NCI-H128 (cell line): ENCODE data around the gene SLC1A5.
"Not testable (repeated sequence)": the region's sequence is repeated elsewhere in the genome, so short reads cannot be mapped to it uniquely, and the experiment has no call there.

Experiments used
- DNase-seq: peaks from one replicate; lab custom pipeline; 2025; ENCODE audit not compliant: unreplicated experiment; lab: John Stamatoyannopoulos, UW

Gene SLC1A5

DNA sequence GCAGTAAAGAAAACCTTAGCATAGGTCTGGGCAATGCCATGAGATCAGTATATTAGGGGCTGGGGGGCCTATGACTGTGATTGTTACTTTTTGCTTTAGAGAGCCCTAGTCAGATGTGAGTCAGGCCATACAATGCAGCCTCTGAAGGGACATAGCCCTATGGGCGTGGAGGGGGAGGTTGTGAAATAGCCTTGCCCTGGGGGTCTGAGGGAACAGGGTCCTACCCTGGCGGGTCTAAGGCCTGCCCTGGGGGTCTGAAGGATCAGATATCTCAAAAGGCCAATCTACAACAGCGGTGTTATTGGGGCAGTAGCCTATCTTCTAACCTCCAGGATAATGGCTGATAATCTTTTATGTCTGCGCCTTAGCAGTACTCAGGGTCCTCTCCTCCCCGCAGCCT, 13.8 kb upstream of the SLC1A5 start:
- DNase-seq: no peak

- no peak for DNase-seq
Measured at GRCh38 chr19:46798713-46799112, 10.3 kb upstream of the SLC1A5 start.

DNA sequence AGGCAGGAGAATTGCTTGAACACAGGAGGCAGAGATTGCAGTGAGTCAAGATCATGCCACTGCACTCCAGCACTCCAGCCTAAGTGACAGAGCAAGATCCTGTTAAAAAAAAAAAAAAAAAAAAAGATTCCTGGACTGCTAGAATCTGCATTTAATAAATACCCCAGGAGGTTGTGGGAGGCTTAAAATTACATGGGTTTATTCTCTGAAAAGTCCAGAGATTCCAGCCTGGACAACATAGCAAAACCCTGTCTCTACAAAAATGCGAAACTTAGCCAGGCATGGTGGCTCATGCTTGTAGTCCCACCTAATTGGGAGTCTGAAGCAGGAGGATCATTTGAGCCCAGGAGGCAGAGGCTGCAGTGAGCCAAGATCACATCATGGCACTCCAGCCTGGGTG, 9.5 kb upstream of the SLC1A5 start:
- DNase-seq: no peak

GRCh38 chr19:46791944-46792343, 3.5 kb upstream of the SLC1A5 start:
- DNase-seq: no peak

- DNase-seq: no peak
Measured at GRCh38 chr19:46789371-46789770, 977 bp upstream of the SLC1A5 start.

- no peak for DNase-seq
Measured at GRCh38 chr19:46788968-46789338, 559 bp upstream of the SLC1A5 start.

DNA sequence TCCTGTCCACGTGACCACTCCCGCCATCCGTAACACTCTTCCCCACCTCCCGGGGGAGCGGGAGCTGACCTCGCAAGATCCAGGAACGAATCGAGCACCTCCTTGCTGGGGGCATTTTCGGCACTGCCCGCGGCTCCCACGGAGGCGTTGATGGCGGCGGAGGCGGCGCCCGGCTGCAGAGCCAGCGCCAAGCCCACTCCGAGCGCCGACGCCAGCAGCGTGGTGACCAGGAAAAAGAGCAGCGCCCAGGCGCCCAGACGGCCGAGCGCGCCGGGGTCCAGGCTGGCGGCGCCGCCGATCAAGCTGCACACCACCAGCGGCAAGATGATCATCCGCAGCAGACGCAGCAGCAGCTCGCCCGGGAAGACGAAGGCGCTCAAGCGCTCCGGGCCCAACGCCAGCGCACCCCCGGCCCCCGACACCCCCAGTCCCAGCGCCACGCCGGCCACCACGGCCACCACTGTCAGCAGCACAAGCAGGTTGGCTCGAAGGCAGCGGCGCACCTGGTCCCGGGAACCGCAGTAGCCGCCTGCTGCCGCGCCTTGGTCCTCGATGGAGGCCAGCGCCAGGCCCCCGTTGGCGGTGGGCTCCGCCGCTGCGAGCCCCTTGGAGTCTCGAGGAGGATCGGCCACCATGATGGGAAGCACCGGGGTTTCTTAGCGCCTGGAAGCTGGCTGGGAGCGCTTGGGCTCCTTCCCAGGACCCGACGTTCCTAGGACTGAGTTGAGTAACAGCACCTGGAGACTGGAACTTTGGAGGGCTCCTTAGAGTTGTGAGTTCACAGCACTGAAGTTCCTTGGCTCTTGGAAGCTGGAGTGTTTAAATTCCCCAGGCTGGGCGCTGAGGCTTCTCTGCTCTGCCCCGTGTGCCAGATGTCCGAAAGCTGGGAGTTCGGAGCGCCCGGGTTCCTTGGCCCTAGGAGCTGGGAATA, 798 bp downstream of the SLC1A5 start:
- peak; percentile 13 for DNase-seq

GRCh38 chr19:46787040-46787330, 1.4 kb downstream of the SLC1A5 start:
- DNase-seq: no peak

DNA sequence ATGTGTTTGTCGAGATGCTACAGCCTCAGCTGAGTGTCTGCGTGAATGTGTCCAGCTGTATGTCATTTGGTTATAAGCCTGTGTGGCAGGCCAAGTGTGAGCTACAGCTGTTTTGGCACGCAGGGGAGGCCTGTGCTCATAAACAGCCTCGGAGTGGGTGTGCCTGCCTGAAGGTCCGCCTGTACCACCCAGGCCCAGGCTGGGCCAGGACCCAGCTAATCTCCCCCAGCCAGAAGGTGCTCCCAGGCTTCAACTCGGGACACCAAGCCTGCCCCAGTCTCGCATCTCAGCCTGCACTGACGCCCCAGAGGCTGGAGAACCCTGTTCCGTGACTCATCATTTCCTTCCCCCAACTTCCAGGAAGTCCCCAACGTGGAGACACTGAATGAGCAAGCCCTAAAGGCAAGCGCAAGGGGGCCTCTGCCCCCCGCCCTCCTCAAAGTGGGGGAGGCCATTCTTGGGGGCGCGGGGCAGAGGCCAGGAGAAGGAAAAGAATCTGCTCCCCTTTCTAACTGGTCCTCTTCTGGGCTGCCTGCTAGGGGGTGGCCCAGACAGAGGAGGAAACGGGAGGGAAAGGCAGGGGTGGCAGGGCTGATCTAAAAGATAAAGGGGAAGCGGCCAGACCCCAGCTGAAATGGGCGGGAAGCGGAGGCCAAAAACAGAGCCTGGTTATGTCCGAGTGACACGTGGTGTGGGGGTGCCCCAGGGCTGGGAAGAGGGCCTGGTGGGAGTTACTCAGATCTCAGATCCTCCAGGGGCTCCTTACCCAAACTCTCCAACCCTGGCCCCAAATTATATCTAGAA, 2.0 kb downstream of the SLC1A5 start:
- no peak for DNase-seq

DNA sequence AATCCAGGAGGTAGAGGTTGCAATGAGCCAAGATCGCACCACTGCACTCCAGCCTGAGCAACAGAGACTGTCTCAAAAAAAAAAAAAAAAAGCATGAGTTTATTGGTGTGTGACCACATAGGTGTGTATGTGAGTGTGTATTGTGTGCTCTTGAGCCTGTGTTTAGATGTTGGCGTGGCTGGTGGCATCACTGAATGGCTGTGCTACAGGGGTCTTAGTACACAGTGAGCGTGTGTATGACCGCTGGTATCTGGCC, 2.5 kb downstream of the SLC1A5 start:
- no peak for DNase-seq

DNA sequence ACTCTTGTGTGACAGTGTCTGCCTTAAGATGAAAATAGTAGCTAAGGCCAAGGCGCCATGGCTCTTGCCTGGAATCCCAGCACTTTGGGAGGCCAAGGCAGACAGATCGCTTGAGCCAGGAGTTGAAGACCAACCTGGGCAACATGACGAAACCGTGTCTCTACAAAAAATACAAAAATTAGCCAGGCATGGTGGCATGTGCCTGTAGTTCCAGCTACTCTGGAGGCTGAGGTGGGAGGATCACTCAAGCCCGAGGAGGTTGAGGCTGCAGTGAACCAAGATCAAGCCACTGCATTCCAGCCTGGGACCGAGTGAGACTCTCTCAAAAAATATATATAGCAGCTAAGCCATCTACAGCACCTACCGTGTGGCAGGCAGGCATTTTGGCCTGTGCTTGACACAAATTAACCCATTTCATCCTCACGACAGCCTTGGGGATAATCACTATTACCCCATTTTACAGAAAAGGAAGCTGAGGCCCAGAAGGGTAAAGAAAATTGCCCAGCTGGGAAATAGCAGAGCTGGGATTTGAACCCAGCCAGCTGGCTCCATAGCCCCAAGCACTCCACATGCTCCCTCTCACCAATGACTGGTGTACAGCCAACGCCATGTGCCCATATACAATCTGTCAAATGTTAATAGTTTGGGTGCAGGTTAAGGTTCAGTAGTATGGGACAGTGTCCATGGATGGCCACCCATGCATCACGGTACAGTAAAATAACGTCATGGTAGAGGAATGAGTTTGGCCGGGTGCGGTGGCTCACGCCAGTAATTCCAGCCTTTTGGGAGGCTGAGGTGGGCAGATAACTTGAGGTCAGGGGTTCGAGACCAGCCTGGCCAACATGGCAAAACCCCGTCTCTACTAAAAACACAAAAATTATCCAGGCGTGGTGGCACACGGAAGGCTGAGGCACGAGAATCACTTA, 3.1 kb downstream of the SLC1A5 start:
- no peak for DNase-seq

- DNase-seq: no peak
Measured at GRCh38 chr19:46784262-46785053, 3.9 kb downstream of the SLC1A5 start.

GRCh38 chr19:46783670-46784069, 4.7 kb downstream of the SLC1A5 start:
- DNase-seq: peak; percentile 92

DNA sequence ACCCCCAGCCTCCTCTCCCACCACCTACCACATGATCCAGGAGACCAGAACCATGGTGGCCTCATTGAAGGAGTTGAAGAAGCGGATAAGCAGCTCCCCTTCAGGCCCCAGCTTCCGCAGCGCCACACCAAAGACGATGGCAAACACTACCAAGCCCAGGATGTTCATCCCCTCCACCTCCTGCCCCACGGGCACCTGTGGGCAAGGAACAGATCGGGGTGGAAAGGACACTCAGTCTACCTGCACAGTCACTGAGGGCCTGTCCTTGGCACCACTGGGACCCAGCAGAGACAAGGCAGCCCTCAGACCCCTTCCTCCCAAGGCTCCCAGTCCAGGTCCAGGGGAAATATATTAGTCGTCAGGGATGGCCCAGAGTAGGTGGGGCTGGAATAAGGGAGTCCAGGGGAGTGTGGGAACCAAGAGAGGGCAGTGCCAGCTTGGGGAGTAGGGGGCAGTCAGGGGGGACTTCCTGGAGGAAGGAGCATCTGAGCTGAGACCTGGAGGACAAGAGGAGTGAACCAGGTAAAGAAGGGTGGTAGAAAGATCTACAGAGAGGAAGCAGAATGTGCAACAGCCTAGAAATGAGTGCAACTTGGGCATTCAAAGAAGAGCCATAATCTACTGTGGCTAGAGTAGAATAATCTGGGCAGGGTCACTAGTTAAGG, 5.9 kb downstream of the SLC1A5 start:
- DNase-seq: no peak

GRCh38 chr19:46777956-46778645, 10.3 kb downstream of the SLC1A5 start:
- DNase-seq: not testable (repeated sequence)

GRCh38 chr19:46776927-46777911, 11.2 kb downstream of the SLC1A5 start:
- no peak for DNase-seq

GRCh38 chr19:46775642-46776258, 12.6 kb downstream of the SLC1A5 start:
- DNase-seq: no peak

- no peak for DNase-seq
Measured at GRCh38 chr19:46773018-46773399, 15.4 kb downstream of the SLC1A5 start.
